IMR-90 (cell line): Measurements from ENCODE around the gene ASMTL. TPM values are rescaled to one million over a fixed set of nuclear protein-coding genes. Genes with fewer than 3 reads are reported as not detected.

ENCODE experiments used
- ATAC-seq: fragments of 200-7000 bp; cut with Tn5 transposase; 2 replicates; pipeline ENCODE4 v1.9.1; 2020; ENCODE audit warnings: low read depth, mild to moderate bottlenecking, moderate library complexity
- BruUV-seq: library from RNA; stranded (reverse); fragments of 400-500 nt; replicated peaks from 2 replicates; lab custom pipeline; 2021; lab: Mats Ljungman, UMichigan
- CTCF ChIA-PET: fragments of 300-600 bp; formaldehyde crosslinking; extraction: SDS; loops from one replicate; lab custom pipeline; 2021; ENCODE audit warnings: antibody characterized with exemption; lab: Yijun Ruan, JAX
- POLR2A ChIA-PET: fragments of 300-600 bp; sonication (Branson Sonifier 250); formaldehyde crosslinking; loops from one replicate; lab custom pipeline; 2022; ENCODE audit warnings: antibody characterized with exemption; ENCODE audit not compliant: unreplicated experiment; lab: Charles Lee
- DNase-seq: peaks from one replicate; pipeline ENCODE4 v3.0.0; 2013
- H2AFZ ChIP-seq: replicated peaks from 2 replicates; pipeline ENCODE3; 2013; ENCODE audit warnings: low read length, mild to moderate bottlenecking; ENCODE audit not compliant: poor library complexity
- H2AK5ac ChIP-seq: 2 replicates; pipeline ENCODE4 v1.6.1; 2013; ENCODE audit warnings: low read depth, low read length, inconsistent platforms
- H2AK9ac ChIP-seq: replicated peaks from 2 replicates; pipeline ENCODE3; 2013; ENCODE audit warnings: mild to moderate bottlenecking, low read depth, low read length, moderate library complexity; ENCODE audit not compliant: poor library complexity
- H2BK120ac ChIP-seq: 2 replicates; pipeline ENCODE4 v1.6.1; 2013; ENCODE audit warnings: low read depth, low read length, inconsistent platforms
- H2BK15ac ChIP-seq: 3 replicates; pipeline ENCODE4 v1.6.1; 2013; ENCODE audit warnings: low read depth, low read length, inconsistent platforms
- H2BK20ac ChIP-seq: 2 replicates; pipeline ENCODE4 v1.6.1; 2013; ENCODE audit warnings: low read depth, mild to moderate bottlenecking, inconsistent platforms, low read length, moderate library complexity
- H2BK5ac ChIP-seq: 2 replicates; pipeline ENCODE4 v1.6.1; 2013; ENCODE audit warnings: mild to moderate bottlenecking, low read depth, low read length, inconsistent platforms; ENCODE audit not compliant: poor library complexity, severe bottlenecking
- H3K14ac ChIP-seq: replicated peaks from 2 replicates; pipeline ENCODE4 v1.6.1; 2013; ENCODE audit warnings: low read depth, low read length, inconsistent platforms
- H3K18ac ChIP-seq: 2 replicates; pipeline ENCODE4 v1.6.1; 2013; ENCODE audit warnings: low read depth, low read length, control low read depth
- H3K23ac ChIP-seq: 2 replicates; pipeline ENCODE4 v1.6.1; 2013; ENCODE audit warnings: low read depth, low read length, inconsistent platforms
- H3K27ac ChIP-seq: 2 replicates; pipeline ENCODE4 v1.5.1; 2013; ENCODE audit warnings: mild to moderate bottlenecking, control low read depth, low read length; ENCODE audit not compliant: insufficient read depth
- H3K27me3 ChIP-seq: 2 replicates; pipeline ENCODE4 v1.6.1; 2013; ENCODE audit warnings: low read length; ENCODE audit not compliant: control insufficient read depth, insufficient read depth
- H3K36me3 ChIP-seq: 2 replicates; pipeline ENCODE4 v1.6.1; 2013; ENCODE audit warnings: low read length, mixed read lengths; ENCODE audit not compliant: control insufficient read depth, insufficient read depth
- H3K4ac ChIP-seq: 2 replicates; pipeline ENCODE4 v1.6.1; 2013; ENCODE audit warnings: low read depth, low read length, inconsistent platforms
- H3K4me1 ChIP-seq: 2 replicates; pipeline ENCODE4 v1.6.1; 2013; ENCODE audit warnings: low read length, mixed read lengths; ENCODE audit not compliant: control insufficient read depth, insufficient read depth
- H3K4me2 ChIP-seq: 2 replicates; pipeline ENCODE4 v1.6.1; 2013; ENCODE audit warnings: low read depth, mild to moderate bottlenecking, control low read depth, low read length, moderate library complexity
- H3K4me3 ChIP-seq: 2 replicates; pipeline ENCODE4 v1.5.1; 2013; ENCODE audit warnings: low read depth, mild to moderate bottlenecking, control low read depth, low read length, moderate library complexity; ENCODE audit not compliant: insufficient read depth
- H3K56ac ChIP-seq: 2 replicates; pipeline ENCODE4 v1.6.1; 2013; ENCODE audit warnings: low read length, inconsistent platforms; ENCODE audit not compliant: insufficient read depth; ENCODE audit errors: extremely low read depth
- H3K79me1 ChIP-seq, 2 experiments: 2 replicates each; pipeline ENCODE4 v1.6.1; 2013; ENCODE audit warnings: low read length in 2 of 2, inconsistent platforms in 1 of 2, low read depth in 1 of 2
- H3K9ac ChIP-seq: 2 replicates; pipeline ENCODE4 v1.6.1; 2013; ENCODE audit warnings: low read depth, low read length, control low read depth
- H3K9me1 ChIP-seq: 2 replicates; pipeline ENCODE4 v1.6.1; 2013; ENCODE audit warnings: low read length, inconsistent platforms; ENCODE audit not compliant: insufficient read depth
- H3K9me3 ChIP-seq: 2 replicates; pipeline ENCODE4 v1.6.1; 2013; ENCODE audit warnings: low read length; ENCODE audit not compliant: control insufficient read depth, insufficient read depth
- H4K20me1 ChIP-seq: 2 replicates; pipeline ENCODE4 v1.6.1; 2013; ENCODE audit warnings: low read length, inconsistent platforms; ENCODE audit not compliant: insufficient read depth
- H4K5ac ChIP-seq: 2 replicates; pipeline ENCODE4 v1.6.1; 2013; ENCODE audit warnings: mild to moderate bottlenecking, low read depth, low read length, control low read depth
- H4K8ac ChIP-seq, 2 experiments: 2 replicates each; pipeline ENCODE4 v1.6.1; 2013; ENCODE audit warnings: low read depth in 2 of 2, low read length in 2 of 2, control low read depth in 1 of 2, inconsistent platforms in 1 of 2
- H4K91ac ChIP-seq: 2 replicates; pipeline ENCODE4 v1.6.1; 2013; ENCODE audit warnings: low read depth, low read length, inconsistent platforms; ENCODE audit not compliant: insufficient read depth
- FOS ChIP-seq: fragments of 150-350 bp; IDR thresholded peaks from 2 replicates; pipeline ENCODE4 v1.6.1; 2016; ENCODE audit warnings: low read depth, low read length
- MAFK ChIP-seq: IDR thresholded peaks from 2 replicates; pipeline ENCODE4 v1.6.1; 2012; ENCODE audit warnings: low read depth, low read length, improper control_type of control experiment
- MAZ ChIP-seq: IDR thresholded peaks from 2 replicates; pipeline ENCODE4 v1.6.1; 2012; ENCODE audit warnings: low read depth, mild to moderate bottlenecking, low read length, improper control_type of control experiment, moderate library complexity, borderline replicate concordance
- RCOR1 ChIP-seq: IDR thresholded peaks from 2 replicates; pipeline ENCODE4 v1.6.1; 2012; ENCODE audit warnings: mild to moderate bottlenecking, low read length, improper control_type of control experiment; ENCODE audit not compliant: insufficient replicate concordance
- WGBS, 2 experiments: methylation state at CpG; one replicate each; pipeline versions ENCODE4 v1.1.5 to v1.1.7; 2013; ENCODE audit warnings: missing lambda C conversion rate in 2 of 2; ENCODE audit not compliant: insufficient read length in 1 of 2; ENCODE audit errors: extremely low coverage in 2 of 2; 5-methylcytosine and 5-hydroxymethylcytosine counted together
- dilution Hi-C: fragments of 300-500 bp; cut with HindIII; formaldehyde crosslinking; loops from one replicate; pipeline ENCODE4 v1.14.3; 2018; ENCODE audit warnings: low sequenced_read_pairs; ENCODE audit not compliant: unreplicated experiment
- in situ Hi-C: fragments of 300-500 bp; cut with MboI; formaldehyde crosslinking; loops from 3 replicates; pipeline ENCODE4 v1.14.3; 2019; ENCODE audit warnings: low sequenced_read_pairs, inconsistent platforms, mixed read lengths
- intact Hi-C: fragments of 100-400 bp; cut with micrococcal nuclease; formaldehyde crosslinking; loops from 2 replicates; pipeline ENCODE4 v1.10.0; 2022
- polyA plus RNA-seq, 3 experiments: library from polyadenylated mRNA; depleted of rRNA; stranded (reverse); fragments of >200 nt; gene quantifications; 2 replicates each; pipeline ENCODE4 v1.2.3, GENCODE V29; 2012; ENCODE audit warnings: low replicate concordance in 1 of 3
- total RNA-seq: library from RNA; depleted of rRNA; stranded (reverse); fragments of >200 nt; gene quantifications from 2 replicates; pipeline ENCODE4 v1.2.3, GENCODE V29; 2012

The ASMTL gene
- total and polyA plus RNA-seq, 2 of the 4 experiments (the other 2 are of a cell fraction) = 13.4 to 33.4 TPM

DNA sequence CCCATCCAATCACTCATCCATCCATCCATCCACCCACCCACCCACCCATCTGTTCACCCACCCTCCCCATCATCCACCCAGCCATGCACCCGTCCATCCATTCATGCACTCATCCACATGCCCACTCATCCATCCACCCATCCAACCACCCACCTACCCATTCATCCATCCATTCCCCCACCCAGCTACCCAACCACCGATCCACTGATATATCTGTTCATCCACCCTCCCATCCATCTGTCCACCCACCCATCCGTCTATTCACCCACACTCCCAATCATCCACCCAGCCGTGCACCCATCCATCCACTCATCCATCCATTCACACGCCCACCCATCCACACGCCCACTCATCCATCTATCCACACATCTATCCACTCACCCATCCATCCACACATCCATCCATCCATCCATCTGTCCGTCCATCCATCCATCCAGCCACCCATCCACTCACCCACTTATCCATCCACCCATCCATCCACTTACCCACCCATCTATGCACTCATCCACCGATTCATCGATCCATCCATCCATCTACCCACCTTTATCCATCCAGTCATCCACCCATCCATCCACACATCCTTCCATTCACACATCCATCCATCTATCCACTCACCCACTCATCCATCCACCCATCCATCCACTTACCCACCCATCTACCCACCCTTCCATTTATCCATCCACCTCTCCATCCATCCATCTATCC is 28.4 kb downstream of the ASMTL start:
- Histone ChIP-seq H3K27ac (no peak overlapping the region), H3K9me3 (peaks cover 23% of the 10 kb centered on the region), H2BK15ac (no peak overlapping the region), H4K91ac (no peak overlapping the region), H2BK120ac (no peak overlapping the region), H2BK5ac (peak overlapping the region; percentile 30), H4K20me1 (no peaks in the 10 kb centered on the region), H3K4ac (no peak overlapping the region), H3K4me2 (no peak overlapping the region), H3K23ac (no peak overlapping the region), H2AFZ (no peak overlapping the region), H2BK20ac (no peak overlapping the region), H3K4me3 (no peak overlapping the region), H3K4me1 (no peaks in the 10 kb centered on the region), H3K79me1 (no peaks in the 10 kb centered on the region), H2AK5ac (no peak overlapping the region), H3K56ac (no peak overlapping the region), H3K14ac (no peak overlapping the region), H3K18ac (no peak overlapping the region), H4K5ac (no peak overlapping the region), H4K8ac (no peak overlapping the region), H3K36me3 (peaks cover 47% of the 10 kb centered on the region), H3K27me3 (no peaks in the 10 kb centered on the region), H3K9me1 (no peaks in the 10 kb centered on the region), H2AK9ac (no peak overlapping the region), H3K9ac (no peak overlapping the region)
- in situ Hi-C loops = no loop called here
- intact Hi-C loops = no loop called here
- BruUV-seq = no TSS peak
- ChIA-PET CTCF (no interaction called here), POLR2A (no interaction called here)
- no peak for ATAC-seq
- no peak for DNase-seq
- no peak for TF ChIP-seq RCOR1
- TF ChIP-seq FOS = no peak
- TF ChIP-seq MAFK = no peak
- TF ChIP-seq MAZ = no peak
- whole genome bisulfite sequencing, 2 experiments = 85 to 100% methylated on average over 1 to 8 of the region's 9 CpGs
- dilution Hi-C loops = no loop called here
